ENCODE data around the gene AQP1.

Gene AQP1

DNA sequence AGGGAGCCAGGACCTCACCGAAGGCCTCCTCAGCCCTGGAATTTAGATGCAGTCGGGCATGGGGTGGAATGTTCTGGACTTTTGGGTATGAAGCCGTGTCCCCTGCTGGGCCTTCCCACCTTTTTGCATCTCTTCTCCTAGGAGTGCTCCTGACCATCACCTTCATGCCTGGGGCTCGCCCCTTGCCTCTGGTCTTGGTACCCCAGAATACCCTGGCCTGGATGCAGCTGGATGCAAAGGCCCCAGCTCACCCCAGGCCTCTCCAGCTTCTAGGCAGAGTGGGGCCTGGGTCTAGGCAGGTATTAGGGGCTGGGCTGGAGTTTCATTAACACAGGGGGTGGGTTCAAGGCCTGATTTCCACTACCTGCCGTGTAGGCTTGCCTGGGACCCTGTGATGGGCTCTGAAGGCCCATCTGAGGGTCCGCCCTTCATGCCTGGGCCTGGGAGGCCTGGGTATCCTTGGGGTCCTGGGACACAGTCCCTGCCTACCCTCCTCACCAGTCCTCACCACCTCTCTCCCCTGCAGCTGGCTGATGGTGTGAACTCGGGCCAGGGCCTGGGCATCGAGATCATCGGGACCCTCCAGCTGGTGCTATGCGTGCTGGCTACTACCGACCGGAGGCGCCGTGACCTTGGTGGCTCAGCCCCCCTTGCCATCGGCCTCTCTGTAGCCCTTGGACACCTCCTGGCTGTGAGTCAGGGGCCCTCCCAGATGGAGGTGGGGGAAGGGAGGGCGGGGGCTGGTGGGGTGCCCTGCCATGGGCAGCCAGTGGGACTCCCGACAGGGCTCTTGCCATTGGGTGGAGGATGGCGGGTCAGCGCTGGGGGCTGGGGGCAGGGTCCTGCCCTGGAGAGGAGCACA is 10.1 kb downstream of the AQP1 start:
- TF ChIP-seq ZFX (IDR thresholded peaks at IDR 0.05), result no peak
- H3K27ac ChIP-seq, result no peak overlapping the region

DNA sequence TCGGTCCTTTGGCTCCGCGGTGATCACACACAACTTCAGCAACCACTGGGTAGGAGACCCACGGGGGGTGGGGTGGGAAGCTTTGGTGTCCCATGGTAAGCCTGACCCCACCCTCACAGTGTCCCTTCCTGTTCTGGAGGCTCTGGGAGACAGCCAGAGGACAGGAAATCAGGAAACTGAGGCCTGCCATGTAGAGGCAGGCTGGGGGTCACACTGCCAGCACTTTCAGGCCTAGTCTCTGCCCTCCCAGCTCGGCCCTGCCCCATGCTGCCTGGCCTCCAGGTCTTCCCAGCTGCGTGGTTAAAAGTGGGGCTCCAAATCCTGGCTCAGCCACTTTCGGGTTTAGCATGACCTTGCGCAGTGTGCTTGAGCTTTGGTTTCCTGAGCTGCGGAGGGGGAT is 10.9 kb downstream of the AQP1 start:
- no peak for TF ChIP-seq ZFX (IDR thresholded peaks at IDR 0.05)
- TF ChIP-seq, protein P1, sequence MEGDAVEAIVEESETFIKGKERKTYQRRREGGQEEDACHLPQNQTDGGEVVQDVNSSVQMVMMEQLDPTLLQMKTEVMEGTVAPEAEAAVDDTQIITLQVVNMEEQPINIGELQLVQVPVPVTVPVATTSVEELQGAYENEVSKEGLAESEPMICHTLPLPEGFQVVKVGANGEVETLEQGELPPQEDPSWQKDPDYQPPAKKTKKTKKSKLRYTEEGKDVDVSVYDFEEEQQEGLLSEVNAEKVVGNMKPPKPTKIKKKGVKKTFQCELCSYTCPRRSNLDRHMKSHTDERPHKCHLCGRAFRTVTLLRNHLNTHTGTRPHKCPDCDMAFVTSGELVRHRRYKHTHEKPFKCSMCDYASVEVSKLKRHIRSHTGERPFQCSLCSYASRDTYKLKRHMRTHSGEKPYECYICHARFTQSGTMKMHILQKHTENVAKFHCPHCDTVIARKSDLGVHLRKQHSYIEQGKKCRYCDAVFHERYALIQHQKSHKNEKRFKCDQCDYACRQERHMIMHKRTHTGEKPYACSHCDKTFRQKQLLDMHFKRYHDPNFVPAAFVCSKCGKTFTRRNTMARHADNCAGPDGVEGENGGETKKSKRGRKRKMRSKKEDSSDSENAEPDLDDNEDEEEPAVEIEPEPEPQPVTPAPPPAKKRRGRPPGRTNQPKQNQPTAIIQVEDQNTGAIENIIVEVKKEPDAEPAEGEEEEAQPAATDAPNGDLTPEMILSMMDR (conservative IDR thresholded peaks at IDR 0.05), result no peak
- H3K27ac ChIP-seq, result no peak overlapping the region

DNA sequence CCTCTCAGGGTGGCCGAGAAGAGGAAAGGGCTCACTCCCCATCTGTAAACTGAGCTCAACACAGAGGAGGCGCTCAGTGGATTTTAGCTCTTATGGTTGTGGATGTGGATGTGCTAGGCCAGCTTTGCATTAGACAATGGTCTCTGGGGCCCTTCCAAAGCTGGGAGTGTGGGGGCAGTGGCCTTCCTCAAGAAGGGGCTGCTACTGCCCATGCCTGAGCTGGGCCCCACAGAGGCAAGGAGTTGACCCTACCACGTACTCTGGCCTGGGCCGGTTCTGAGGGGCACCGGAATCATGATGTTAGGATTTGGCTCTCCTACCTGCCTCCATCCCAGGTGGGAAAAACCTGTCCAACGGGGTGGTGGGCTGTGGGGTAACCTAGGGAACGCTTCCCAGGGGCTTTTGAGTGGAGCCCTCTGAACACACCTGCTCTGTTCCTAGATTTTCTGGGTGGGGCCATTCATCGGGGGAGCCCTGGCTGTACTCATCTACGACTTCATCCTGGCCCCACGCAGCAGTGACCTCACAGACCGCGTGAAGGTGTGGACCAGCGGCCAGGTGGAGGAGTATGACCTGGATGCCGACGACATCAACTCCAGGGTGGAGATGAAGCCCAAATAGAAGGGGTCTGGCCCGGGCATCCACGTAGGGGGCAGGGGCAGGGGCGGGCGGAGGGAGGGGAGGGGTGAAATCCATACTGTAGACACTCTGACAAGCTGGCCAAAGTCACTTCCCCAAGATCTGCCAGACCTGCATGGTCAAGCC is 11.5 kb downstream of the AQP1 start:
- no peak overlapping the region for H3K27ac ChIP-seq
- TF ChIP-seq, protein P1 (conservative IDR thresholded peaks at IDR 0.05), result no peak
- TF ChIP-seq ZFX (IDR thresholded peaks at IDR 0.05), result no peak

DNA sequence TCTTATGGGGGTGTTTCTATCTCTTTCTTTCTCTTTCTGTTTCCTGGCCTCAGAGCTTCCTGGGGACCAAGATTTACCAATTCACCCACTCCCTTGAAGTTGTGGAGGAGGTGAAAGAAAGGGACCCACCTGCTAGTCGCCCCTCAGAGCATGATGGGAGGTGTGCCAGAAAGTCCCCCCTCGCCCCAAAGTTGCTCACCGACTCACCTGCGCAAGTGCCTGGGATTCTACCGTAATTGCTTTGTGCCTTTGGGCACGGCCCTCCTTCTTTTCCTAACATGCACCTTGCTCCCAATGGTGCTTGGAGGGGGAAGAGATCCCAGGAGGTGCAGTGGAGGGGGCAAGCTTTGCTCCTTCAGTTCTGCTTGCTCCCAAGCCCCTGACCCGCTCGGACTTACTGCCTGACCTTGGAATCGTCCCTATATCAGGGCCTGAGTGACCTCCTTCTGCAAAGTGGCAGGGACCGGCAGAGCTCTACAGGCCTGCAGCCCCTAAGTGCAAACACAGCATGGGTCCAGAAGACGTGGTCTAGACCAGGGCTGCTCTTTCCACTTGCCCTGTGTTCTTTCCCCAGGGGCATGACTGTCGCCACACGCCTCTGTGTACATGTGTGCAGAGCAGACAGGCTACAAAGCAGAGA is 12.2 kb downstream of the AQP1 start:
- no peak for TF ChIP-seq ZFX (IDR thresholded peaks at IDR 0.05)
- TF ChIP-seq, protein P1 (conservative IDR thresholded peaks at IDR 0.05), result no peak
- no peak overlapping the region for H3K27ac ChIP-seq

DNA sequence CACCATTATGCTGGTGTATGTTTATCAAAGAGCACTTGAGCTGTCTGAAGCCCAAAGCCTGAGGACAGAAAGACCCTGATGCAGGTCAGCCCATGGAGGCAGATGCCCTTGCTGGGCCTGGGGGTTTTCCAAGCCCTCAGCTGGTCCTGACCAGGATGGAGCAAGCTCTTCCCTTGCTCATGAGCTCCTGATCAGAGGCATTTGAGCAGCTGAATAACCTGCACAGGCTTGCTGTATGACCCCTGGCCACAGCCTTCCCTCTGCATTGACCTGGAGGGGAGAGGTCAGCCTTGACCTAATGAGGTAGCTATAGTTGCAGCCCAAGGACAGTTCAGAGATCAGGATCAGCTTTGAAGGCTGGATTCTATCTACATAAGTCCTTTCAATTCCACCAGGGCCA is 13.0 kb downstream of the AQP1 start:
- TF ChIP-seq ZFX (IDR thresholded peaks at IDR 0.05), result no peak
- TF ChIP-seq, protein P1 (conservative IDR thresholded peaks at IDR 0.05), result no peak

DNA sequence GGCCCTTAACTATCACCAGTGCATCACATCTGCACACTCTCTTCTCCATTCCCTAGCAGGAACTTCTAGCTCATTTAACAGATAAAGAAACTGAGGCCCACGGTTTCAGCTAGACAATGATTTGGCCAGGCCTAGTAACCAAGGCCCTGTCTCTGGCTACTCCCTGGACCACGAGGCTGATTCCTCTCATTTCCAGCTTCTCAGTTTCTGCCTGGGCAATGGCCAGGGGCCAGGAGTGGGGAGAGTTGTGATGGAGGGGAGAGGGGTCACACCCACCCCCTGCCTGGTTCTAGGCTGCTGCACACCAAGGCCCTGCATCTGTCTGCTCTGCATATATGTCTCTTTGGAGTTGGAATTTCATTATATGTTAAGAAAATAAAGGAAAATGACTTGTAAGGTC is 13.5 kb downstream of the AQP1 start:
- no peak overlapping the region for H3K27ac ChIP-seq
- TF ChIP-seq ZFX (IDR thresholded peaks at IDR 0.05), result no peak
- TF ChIP-seq, protein P1 (conservative IDR thresholded peaks at IDR 0.05), result no peak

More for the DNA sequence above, 13.0 kb downstream of the AQP1 start:
- H3K27ac ChIP-seq, result no peak overlapping the region

DNA sequence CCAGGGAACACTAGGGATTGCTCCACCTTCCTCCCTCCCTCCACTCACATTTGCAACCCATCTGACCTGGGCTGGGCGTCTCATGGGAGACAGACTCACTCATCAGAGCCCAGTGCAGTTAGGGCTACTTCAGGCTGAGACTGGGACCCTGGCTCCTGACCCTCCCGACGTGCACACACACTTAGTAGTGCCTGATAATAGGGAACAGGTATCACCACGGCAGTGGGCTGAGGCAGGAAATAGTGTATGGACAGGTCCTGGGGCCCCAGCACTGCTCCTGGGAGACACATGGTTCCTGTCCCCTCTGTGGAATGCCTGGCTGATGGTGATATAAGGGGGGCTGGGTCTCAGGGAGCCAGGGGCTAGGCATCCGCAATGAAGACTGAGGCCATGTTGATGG is 14.3 kb downstream of the AQP1 start:
- H3K27ac ChIP-seq, result no peak overlapping the region
- no peak for TF ChIP-seq ZFX (IDR thresholded peaks at IDR 0.05)
- TF ChIP-seq, protein P1 (conservative IDR thresholded peaks at IDR 0.05), result no peak

Measured in C4-2B (cell line).